HG03432 (cell line): ENCODE data around the gene CPM.

Experiments used
- ATAC-seq: cut with Tn5 transposase; IDR thresholded peaks from one replicate; pipeline ENCODE4 v1.9.1; 2021; ENCODE audit warnings: mild to moderate bottlenecking, moderate library complexity; ENCODE audit not compliant: unreplicated experiment

CPM gene

DNA sequence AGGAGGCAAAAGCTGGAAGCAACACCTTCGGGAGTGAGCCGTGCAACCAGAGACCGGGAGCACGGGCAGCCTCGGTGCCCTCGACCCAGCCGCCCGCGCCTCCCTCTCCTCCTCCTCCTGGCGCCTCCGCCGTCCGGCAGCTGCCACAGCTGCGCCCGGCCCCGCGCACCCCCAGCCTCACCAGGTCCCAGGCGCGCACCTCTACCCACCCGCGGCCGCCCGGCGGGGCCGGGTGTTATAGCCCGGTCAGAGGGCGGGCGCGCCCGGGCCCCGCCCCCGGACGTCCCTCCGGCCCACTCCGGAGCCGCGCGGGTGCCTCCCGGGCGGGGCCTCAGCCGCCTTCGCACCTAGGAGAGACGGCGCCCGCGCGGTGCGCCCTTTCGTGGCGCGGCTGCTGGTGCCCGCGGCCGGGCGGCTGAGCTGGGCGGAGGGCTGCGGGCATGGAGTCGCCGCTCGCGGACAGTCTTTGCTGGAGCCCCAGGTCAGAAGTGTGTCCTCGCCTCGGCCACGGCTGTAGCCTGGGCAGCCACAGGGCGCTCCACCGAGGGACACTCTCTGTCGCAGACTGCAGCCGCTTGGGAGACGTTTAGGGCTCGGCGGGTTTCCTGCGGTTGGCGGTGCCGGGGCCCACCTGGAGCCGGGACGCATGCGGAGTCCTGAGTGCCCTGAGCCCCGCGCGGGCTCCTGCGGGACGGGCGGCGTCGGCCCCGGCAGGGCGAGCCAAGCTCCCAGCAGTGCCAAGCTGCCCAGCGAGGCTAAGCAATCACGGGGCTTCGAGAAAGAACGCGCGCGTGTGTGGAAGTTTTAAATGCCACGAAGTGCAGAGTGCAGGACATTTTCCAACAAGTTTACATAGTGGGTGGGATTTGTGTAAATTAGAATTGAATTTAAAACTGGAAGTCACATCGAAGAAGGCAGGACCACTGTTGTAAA is at the start of gene CPM:
Gene CPM, minus strand, starts transcription at position 211 of the 933 bp plus-strand sequence. CDS start 334 bp downstream, outside the sequence.
- ATAC-seq, result peak; percentile 98

DNA sequence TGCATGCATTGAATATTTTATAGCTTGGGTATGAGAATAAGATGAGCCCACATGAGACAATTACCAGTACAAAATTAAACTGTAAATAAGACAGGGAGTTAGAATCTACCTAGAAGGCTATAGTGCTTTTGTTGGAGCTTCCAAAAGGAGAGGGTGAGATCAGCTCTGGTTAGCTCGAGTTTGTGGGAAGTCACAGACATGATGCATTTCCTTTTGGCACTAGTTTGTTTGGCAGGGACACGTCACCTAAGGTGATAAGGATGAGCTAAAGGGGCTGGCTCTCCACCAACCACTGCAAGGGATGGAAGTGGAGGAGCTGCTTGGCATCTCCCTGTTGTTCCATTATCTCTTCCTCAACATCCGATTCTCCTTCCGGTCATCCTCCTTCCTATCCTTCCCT is 48.5 kb upstream of the CPM start:
- ATAC-seq, result no peak

DNA sequence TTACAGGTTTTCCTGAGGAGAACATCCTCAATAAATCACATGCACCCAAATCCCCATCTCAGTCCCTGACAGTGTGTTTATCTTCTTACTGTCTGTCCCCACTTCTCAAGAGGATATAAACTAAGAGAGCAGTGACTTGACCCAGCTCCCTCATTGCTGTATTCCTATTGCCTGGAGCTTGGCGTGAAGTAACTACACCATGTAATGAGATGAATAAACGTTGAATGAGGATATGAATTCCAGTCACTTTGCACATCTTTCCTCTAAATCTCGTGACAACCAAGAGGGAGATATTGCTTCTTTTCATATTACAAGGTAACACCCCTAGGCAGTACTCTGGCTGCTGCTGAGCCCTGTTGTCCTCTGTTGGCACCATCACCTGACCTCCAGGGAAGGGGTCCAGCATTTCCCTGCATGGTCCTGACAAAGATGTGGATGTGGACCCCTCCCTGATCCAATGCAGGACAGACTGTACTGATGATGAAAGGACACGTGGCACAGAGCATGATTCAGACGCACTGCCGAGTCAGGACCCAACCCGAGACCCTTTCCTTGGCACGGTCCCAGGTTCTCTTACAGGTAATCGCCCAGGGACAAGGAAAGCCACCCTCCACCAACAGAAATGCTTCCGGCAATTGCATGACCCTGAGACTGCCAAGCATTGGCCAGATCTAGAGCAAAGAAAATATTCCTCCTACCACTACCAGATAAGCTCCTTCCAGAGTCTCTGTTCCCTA is 47.7 kb upstream of the CPM start:
- ATAC-seq, result no peak

DNA sequence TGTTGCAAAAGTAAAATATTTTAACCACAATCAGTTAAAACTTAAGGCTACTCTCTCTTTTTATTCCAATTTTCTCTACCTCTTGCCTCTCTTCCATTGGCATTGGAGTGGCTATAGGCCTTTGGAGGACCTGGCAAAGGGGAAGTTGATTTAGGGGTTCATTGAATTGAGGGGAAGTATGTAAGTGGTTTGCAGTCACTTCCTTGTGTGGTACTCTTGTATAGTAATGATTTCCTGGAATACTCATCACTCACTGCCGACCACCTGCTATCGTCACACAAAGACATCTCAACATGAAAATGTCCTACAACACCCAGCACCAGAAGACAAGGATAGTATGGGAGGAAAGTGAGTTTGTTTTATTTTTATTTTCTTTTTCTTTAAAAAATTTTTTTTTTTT is 45.7 kb upstream of the CPM start:
- no peak for ATAC-seq

DNA sequence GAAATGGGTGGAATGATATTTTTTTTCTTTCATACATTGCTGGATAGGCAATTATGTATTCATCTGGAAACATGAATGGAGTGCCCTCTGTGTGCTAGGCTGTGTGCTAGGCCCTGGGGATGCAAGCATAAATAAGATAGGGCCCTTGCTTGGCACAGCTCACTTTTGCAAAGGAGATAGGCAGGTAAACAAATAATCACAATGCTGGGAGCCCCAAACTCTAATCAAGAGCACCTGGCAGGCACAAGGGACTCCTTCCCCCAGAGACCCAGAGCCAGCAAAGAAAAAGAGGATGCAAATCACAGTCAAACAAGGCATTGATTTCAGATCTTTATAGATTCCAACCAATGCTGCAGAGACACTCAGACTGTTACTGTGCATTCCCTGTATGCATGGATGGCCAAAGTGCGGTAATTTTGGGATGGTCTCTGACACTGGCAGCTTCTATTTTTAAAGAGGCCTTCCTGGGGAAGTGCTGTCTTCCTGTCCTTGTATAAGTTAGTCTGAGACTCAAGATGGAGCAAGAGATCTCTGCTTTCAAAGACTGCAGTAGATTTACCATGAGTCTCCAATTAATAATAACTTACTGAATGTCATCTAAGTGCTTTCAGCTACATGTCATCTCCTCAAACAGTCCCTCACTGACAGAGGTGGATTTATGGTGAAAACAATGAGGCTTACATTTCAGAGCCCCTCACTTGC is 45.1 kb upstream of the CPM start:
- no peak for ATAC-seq

DNA sequence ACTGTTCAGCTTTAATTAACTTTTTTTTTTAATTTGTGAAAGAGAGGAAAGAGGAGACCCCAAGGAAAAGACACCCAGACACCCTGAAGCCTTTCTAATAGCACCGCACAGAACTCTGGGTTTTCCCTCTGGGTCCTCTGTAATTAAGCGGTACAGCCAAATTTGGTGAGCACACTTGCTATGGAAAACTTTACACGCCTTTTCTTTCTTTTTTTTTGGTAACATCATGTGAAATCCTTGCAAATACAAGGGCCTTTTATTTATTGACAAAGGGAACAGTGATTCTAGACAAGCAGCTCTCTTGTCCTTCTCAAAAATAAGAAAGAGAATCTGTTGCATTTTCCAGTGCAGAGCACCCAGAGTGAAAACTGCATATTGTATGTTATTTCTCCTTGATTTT is 44.4 kb upstream of the CPM start:
- ATAC-seq, result no peak

DNA sequence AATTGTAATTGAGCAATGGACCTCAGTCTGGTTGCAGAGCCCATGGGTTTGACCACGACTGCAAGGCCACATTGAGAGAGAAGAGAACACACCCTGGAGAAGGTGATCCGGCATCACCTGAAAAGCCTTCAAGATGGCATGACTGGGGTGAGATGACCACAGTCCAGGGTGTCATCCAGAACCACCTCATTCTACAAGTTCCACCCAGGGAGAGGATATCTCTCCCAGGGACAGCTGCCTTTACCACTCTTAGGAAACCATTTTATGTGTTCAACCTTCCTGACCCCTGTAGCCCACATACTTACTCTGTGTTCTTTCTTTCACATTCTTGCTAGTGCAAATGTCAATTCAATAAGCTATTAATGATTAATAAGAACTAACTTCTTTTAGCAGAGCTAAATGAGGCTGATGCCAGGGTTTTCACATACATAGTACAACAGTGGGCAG is 43.4 kb upstream of the CPM start:
- no peak for ATAC-seq

DNA sequence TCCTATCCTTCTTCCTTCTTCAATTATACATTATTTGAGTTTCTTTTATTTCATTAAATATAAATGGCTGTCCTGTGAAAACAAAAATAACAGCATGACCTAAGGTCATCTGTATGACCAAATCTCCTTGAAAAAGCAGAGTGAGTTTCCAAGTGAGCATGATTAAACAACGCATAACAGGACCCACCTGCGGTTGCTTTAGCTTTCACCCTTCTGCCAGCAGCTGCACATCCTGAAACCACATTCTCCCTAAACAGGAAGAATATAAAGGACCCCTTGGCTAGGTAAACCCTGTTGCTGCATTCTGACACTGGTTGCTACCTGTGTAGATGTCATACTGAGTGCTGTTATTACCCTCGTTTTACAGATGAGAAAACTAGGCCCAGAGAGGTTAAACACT is 42.8 kb upstream of the CPM start:
- no peak for ATAC-seq

DNA sequence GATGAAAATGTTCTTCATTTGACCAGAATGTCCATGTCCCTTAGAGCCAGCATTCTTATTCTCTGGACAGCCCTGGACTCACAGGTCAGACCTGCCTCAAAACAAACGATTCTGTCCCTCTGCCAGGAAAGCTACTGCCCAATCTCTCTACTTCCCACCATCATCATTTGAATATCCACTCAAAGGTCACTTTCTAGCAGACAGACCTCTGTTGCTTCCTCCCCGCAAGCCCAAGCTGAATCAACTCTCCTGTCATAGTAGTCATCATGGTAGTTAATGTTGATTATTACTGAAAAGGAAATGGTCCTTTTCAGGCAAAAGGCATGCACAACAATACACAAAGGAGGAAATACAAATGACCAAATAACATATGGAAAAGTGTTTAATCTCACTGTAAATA is 39.6 kb upstream of the CPM start:
- ATAC-seq, result no peak

DNA sequence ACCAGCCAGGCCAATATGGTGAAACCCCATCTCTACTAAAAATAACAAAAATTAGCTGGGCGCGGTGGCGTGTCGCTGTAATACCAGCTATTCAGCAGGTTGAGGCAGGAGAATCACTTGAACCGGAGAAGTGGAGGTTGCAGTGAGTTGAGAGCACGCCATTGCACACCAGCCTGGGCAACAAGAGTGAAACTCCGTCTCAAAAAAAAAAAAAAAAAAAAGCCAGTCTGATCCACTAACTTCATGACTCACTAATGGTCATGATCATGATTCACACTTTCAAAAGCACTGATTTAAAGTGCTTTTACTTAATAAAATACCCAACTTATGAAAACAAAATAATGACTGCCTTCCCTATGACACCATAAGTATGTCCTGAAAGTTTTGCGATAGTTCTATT is 38.4 kb upstream of the CPM start:
- ATAC-seq, result no peak

DNA sequence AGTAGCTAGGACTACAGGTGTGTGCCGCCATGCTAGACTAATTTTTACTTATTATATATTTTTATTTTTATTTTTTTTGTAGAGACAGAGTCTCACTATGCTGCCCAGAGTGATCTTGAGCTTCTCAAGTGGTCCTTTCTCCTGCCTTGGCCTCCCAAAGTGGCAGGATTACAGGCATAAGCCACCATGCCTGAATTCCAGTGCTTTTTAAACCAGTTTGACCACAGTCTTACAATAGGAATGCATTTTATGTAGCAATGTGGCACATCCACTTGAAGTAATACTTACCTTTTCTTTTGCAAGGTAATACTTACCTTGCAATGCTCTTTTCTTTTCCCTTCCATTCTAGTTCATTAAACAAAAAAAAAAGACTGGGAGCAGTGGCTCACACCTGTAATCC is 38.0 kb upstream of the CPM start:
- no peak for ATAC-seq

DNA sequence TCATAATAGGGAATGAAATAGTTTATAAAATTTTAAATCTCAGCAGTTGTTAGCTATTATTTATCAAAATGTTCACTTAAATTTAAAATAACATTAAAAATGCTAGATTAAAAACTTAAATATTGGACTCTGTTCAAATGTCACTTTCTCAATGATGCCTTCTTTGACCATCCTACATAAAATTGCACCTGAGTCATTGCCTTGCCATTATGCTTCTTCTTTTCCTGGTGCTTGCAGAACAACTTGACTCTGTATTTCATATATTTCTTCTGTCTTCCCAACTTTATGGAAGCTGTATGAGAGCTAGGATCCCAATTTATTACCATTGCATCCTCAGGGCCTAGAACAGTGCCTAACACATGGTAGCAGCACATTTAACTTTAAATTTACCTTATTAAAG is 37.3 kb upstream of the CPM start:
- ATAC-seq, result no peak

DNA sequence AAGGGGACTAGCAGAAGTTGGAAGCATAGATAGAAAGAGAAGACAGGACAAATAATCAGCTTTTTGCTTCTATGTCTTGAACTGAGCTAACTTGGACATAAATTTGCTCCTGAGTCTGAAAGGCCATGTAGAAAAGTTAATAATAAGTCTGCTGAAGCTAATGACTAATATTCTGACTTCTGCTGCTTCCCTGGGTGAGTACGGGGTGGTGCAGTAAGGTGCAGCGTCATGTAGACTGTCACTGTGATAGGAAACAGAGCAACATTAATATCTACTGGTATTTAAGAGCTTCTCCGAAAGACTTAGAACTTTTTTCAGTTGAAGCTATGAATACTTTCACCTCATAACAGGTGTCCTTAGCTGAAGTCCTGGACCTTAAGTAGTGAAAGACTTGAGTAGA is 34.1 kb upstream of the CPM start:
- ATAC-seq, result no peak

DNA sequence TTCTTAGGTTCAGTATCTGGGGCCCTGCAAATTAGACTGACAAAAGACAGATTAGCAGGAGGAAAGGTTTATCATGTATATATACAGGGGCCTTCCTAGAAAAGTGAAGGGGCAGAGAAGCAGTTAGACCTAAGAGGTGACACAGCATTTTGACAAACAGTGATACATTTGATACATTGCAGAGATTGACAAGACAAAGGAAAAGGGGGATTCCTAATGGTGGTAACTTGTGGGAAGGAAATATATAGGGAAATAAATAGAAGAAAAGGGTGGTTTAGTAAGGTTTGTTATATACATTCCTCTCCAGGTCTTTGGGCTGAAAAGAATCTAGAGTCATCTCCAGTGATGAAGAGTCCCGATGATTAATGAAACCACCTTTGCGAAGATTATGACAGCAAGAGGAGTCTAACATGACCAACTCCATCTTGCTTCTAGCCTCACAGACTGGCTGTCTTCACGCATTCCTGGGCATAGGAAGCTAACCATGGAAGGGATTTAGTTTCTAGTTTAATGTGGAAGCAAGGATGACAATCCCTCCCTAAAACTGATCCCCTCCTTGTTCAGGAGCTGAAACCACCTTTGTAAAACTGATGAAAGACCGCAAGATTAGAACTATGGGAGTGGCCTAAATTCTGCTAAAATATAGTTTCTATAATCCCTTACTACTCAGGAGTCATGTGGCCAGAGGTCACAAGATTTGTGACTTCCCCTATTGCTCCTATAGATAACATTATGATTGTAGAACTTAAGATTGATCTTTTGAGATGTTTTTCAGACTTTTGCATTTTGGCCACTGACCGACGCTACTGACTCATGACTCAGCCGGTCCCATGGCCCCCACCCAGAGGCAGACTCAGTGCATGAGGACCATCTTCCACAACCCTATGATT is 31.1 kb upstream of the CPM start:
- no peak for ATAC-seq

DNA sequence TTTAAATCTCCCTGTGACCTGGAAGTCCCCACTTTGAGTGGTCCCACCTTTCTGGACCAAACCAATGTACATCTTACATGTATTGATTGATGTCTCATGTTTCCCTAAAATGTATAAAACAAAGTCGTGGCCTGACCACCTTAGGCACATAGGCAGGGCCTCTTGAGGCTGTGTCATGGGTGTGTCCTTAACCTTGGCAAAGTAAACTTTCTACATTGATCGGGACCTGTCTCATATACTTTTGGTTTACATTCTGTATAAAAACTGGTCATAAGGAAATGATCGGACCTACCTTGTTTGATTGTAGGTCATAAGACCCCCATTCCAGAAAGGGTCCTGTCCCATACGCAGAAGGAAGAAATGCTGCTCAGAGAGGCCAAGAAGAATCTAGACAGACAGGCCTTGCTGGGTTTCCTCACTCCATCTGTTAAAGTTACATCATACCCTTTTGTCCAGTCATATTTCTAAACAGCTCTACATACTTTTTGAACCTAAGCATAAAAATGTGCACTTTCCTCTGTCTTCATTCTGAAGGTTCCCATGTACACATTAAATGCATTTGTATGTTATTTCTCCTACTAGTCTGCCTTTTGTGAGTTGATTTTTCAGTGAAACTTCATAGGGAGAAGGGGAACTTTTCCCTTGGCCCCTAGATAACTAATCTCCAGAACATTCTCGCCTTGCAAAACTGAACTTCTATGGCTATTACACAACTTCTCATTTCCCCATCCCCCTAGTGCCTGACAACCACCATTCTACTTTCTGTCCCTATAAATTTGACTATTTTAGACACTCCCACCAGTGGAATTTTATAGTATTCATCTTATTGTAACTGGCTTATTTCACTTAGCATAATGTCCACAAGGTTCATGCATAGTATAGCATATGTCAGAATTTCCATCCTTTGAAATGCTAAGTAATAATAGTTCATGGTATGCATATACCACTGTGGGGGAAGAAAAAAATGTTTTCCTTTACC is 30.2 kb upstream of the CPM start:
- no peak for ATAC-seq

DNA sequence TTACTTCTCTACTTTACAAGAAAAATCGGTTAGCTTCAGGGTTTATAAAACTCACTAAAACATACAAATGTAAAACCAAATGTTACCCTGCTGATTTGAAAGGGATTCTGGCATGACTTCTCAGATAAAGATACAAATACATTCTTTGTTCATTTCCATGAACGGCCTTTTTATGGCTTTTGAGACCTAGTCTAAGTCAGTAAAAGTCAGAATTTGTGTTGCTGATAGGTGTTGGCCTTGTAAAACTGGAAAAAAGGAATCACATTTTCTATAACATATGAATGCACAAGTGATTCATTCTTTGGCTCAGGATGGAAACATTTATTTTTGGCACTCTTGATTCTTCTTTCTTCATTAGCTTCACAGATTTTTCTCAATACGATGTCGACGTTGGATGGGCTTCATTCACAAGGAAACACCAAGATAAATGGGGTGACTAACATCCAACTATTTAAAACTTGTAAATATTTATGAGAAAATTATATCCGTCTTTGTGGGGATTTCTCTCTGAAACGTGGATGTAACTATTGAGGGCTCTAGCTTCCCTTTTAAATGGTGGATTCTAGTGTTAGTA is 27.0 kb upstream of the CPM start:
- ATAC-seq, result no peak

DNA sequence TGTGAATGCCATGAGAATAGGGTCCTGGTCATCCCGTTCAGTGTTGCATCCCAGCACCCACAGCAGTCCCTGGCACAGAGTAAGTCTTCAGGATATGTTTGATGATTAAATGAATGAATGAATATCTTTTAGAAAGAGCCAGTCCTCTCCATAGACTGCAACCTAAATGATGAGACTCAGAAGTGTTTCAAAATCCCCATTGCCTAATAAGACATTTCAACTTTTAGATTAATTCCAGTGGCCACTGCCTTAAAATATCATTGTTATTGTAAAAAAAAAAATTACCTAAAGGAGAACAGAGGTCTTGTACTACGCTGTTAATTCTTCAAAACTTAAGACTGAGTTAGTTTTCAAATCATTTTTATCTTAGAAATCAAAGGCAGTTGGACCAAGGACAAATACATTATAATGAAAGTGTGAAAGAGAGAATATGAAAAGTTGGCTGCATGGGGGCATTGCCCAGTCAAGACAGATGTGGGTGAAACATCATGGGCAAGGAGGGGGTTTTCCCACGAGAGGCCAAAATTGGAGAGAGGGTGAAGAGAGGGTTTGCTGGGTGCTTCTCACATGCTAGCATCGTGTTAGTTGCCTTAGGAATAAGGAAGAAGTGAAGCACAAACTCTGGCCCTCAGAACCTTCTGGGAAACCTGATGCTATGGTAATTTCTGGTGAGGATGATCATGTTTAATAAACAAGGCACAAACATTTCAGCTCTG is 26.3 kb upstream of the CPM start:
- ATAC-seq, result no peak

DNA sequence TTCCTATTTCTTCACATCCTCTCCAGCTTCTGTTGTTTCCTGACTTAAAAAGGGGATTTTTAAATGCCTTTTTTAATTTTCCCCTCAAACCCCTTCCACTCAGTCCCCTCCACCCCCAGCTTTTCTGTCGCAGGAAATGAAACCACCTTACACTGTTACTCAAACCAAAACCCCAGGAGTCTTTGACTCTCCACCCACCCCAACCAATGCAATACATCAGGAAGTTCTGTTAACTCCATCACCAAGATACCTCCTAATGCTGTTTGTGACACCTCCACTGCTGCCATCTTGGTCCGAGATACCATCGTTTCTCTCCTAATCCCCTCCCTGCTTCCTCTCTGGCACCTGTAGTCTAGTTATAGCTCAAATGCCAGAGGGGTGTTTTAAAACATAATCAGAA is 25.4 kb upstream of the CPM start:
- peak; percentile 97 for ATAC-seq
